Stimulated activated CD8-positive, alpha-beta memory T cell treated with anti-CD3 and anti-CD28 coated beads, Interleukin-4, amount 100 ng/mL, for 48 hours (primary cell): ENCODE results near the gene MAP3K4.

Experiments
- DNase-seq: peaks from one replicate; pipeline ENCODE4 v3.0.0-alpha.2; 2020

MAP3K4 gene, protein sequence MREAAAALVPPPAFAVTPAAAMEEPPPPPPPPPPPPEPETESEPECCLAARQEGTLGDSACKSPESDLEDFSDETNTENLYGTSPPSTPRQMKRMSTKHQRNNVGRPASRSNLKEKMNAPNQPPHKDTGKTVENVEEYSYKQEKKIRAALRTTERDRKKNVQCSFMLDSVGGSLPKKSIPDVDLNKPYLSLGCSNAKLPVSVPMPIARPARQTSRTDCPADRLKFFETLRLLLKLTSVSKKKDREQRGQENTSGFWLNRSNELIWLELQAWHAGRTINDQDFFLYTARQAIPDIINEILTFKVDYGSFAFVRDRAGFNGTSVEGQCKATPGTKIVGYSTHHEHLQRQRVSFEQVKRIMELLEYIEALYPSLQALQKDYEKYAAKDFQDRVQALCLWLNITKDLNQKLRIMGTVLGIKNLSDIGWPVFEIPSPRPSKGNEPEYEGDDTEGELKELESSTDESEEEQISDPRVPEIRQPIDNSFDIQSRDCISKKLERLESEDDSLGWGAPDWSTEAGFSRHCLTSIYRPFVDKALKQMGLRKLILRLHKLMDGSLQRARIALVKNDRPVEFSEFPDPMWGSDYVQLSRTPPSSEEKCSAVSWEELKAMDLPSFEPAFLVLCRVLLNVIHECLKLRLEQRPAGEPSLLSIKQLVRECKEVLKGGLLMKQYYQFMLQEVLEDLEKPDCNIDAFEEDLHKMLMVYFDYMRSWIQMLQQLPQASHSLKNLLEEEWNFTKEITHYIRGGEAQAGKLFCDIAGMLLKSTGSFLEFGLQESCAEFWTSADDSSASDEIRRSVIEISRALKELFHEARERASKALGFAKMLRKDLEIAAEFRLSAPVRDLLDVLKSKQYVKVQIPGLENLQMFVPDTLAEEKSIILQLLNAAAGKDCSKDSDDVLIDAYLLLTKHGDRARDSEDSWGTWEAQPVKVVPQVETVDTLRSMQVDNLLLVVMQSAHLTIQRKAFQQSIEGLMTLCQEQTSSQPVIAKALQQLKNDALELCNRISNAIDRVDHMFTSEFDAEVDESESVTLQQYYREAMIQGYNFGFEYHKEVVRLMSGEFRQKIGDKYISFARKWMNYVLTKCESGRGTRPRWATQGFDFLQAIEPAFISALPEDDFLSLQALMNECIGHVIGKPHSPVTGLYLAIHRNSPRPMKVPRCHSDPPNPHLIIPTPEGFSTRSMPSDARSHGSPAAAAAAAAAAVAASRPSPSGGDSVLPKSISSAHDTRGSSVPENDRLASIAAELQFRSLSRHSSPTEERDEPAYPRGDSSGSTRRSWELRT (N-terminal part only)

DNA sequence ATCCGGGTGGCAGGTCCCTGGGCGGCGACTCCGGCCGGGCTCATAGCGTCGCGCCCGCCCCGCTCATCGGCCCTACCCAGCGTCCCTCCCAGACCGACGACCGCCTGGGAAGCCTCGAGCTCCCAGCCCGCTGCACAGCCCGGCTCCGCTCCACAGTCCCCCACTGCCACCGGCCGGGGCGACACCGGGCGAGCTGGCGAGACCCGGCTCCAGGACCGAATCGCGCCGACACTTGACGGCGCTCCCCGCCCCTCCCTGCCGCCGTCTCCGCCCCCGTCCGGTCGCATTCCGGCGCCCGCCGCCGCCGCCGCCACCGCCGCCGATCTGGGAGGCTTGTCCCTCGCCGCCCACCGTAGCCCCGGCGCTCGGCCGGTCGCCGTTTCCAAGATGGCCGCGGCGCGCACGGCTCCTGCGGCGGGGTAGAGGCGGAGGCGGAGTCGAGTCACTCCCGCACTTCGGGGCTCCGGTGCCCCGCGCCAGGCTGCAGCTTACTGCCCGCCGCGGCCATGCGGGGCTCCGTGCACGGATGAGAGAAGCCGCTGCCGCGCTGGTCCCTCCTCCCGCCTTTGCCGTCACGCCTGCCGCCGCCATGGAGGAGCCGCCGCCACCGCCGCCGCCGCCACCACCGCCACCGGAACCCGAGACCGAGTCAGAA lies at the start of gene MAP3K4:
Gene MAP3K4, plus strand, starts transcription at position 364 of the 655 bp plus-strand sequence. Its CDS starts 163 bp downstream, at position 527.
- DNase-seq: peak; percentile 86

DNA sequence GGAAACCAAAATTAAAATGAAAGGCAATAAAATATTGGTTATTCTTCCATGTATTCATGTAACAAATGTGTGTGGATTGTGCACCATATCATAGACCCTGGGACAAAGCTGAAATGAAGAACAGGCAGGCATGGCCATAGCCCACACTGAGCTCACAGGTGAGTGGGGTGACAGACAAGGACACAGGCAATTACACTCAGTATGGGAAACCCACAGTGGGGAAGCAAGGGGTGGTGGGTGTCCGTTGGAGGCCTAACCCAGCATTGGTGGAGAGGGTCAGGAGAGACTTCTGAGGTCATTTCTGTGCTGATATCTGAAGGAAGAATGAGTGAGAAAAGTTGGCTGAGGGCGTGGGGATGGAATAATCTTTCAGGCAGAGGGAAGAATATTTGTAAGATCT lies 47.6 kb upstream of the MAP3K4 start:
- DNase-seq: no peak

DNA sequence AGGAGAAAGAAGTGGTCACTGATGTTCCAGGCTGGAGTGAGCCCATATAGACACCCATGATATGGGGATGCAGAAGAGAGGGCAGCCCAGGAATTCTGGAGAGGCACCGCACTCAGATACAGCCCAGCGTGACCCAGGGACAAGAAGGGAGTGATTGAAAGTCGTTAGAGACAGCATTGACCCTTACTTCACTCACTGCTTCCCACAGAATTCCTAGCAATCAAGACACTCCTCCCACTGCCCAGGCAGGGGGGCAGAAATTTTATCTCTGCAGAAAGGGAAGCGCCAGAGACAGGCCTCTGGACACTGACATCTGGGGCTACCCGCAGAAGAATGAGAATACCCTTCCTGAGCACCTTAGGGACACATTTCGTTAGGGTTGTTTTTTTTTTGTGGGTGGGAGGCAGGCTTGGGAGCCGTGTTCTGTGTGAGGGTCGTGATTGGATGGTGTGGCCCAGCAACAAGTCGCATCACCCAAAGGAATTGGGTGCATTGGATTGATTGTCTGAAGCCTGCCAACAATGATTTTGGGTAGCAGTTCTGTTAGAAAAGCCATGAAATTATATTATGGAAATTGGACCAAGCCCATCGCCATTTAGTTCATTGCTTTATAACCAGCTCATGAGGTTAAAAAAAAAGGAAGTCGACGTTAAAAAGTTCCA lies 45.9 kb upstream of the MAP3K4 start:
- DNase-seq: no peak

GRCh38 chr6:160949531-160949930 lies 42.0 kb upstream of the MAP3K4 start:
- no peak for DNase-seq

DNA sequence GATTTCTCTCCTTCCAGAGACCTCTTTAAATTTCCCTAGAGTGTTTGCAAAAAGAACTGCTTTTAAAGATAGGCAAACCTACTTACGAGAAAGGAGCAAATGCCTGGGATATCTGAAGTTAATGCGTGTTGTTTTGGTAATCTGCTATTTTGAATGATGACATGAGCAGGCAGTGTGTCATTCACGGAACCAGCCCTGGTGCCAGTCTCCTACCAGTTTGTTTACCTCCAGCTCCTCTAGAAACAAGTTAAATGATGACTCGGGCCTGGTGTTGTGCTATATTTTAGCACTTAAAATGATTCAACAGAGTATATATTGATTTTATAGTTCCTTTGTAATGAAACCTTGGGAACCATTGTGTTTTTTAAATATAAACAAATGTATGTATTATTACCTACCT lies 41.1 kb upstream of the MAP3K4 start:
- no peak for DNase-seq

- DNase-seq: no peak
Observed at GRCh38 chr6:160951187-160952030, 40.2 kb upstream of the MAP3K4 start.

DNA sequence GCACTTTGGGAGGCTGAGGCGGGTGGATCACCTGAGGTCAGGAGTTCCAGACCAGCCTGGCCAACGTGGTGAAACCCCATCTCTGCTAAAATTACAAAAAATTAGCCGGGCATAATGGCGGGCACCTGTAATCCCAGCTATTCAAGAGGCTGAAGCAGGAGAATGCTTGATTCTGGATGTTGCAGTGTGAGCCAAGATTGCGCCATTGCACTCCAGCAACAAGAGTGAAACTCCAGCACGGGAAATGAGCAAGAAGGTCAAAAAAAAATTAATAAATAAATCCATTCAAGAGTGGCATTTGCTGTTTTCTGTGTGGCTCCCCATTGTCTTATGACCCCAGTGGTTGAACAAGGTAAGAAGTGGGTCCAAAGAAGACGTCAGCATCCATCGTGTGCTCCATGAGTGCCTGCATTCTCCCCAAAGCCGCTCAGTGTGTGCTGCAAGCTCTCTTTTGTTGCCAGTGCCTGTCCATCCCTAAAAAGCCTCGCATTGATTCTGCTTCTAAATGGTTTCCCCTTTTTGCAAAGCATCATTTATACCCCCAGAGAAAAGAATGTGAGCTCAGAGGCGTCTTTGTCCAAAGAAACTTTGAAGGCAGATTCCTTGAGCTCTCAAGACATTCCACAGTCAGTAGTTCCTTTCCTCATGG lies 38.8 kb upstream of the MAP3K4 start:
- DNase-seq: no peak

DNA sequence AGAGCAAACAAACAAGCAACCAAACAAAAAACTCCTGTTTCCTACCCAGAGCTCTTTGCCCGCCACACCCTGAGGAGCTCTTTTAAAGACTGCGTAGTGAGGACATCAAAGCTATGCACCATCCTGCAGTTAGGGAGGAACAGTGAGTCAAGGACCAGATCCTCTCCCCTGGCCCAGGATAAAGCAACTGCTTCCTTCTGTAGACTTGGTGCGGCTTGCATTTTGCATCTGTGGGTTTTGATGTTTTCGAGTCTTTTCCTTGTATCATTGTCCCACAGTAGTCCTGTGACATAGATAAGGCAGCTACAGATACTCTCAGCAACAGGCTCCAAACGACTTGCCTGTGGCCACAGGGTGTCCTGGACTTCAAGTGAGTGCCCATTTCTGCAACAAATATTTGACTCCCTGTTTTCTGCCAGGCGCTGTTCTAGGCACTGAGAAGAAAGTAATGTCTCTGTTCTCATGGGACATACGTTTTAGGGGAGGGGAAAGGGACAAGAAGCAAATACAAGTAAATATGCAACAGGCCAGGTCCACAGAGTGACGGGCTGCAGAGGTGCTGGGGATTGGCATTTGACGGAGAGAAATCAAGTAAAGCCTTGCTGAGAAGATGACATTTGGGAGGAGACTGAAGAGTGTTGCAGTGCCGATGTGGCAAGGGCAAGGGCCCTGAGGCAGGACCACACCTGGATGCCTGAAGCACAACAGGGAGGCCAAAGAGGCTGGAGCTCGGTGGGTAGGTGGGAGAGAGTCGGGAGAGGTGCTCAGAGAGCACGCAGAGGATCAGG lies 35.9 kb upstream of the MAP3K4 start:
- DNase-seq: no peak

DNA sequence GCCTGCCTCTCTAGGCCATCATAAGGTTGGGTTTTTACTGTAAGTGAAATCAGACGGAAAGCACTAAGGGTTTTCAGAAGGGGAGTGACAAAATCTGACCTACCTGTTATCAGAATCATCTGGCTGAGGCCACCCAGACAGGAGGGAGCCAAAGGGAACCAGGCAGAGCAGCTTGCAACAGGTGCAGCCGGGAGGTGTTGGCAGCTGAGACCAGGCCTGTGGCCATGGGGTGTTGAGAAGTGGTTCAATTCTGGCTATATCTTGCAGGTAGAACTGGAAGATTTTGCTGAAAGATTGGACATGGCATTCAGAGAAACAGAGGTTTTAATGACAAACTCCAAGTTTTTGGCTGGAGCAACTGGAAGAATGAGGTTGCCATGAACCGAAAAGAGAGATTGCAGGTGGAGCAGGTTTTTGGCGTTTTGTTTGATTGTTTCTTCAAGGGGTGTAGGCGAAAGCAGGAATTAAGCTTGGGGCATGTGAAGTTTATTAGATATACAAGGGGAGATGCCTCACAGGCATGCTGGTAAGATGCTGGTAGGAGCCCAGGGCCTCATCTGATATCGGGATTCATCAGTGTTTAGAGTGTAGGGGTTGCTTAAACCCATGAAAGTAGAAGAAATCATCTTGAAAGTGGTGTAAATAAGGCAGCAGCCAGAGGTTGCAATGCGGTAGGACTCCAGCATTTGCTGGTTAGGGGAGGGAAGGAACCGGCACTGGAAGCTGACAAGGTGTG lies 35.1 kb upstream of the MAP3K4 start:
- no peak for DNase-seq

DNA sequence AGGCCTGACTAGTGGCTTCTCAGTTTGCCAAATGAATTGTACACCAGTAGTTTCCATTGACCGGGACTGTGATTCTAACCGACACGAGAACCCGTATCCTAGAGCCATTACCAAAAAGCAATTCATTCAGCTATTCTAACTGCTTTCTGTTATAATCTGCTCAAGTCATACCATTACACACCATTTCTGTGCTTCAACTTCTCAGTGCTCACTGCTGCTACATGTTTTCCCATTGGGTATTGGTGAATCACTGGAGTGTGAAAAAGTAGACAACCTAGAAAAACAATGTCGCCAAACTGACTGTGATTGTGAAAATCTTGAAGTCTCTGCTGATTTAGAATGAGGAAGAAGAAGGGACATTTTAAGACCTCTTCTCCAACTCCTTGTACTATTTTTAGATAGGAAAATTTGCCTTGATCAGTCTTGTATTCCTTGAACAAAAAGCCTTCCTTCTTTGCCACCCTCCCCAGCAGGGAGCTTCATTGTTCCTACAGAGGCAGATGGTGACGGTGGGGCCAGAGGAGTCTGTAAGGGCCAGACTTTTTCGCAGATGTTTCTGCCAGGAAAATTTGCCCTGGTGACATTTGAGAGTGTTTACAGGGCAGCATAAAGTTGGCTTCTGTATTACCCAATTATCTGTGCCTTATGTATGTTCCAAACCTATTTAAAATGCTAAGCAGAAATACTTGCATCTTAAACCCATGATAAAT lies 31.7 kb upstream of the MAP3K4 start:
- DNase-seq: no peak

DNA sequence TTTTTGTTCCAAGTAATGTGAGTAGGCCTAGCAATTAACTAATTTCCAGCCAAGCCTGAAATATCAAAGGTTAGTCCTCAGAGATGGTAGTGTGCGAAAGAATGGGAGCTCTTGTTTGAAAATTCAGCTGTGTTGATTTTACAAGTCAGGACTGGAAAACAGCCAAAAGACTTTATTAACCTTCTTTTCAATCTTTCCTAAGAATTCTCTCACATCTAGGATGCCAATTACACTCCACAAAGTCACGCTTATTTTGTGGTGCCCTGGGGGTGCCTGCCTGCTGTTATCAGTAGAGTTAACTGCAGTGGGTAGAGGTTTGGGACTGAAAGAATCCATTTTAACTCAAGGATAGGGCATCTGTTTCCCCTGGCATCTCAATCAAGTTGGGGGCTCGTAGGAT lies 30.7 kb upstream of the MAP3K4 start:
- DNase-seq: no peak

GRCh38 chr6:160962835-160963623 lies 28.5 kb upstream of the MAP3K4 start:
- no peak for DNase-seq

DNA sequence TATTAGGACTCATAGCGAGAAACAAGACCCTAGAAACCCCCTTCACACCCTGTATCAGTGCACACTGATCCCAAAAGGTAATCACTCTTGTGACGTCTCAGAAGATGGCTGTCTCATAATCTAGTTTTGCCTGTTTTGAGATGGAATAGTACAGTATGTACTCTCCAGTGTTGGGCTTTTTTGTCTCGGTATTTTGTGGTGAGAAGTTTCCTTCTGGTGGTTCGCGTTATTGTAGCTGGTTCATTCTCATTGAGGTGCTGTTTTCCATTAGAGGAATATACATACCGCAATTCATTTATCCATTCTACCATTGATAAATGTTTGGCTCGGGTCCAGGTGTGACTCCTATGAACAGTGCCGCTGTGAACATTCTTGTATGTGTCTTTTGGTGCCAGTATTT lies 27.9 kb upstream of the MAP3K4 start:
- no peak for DNase-seq

DNA sequence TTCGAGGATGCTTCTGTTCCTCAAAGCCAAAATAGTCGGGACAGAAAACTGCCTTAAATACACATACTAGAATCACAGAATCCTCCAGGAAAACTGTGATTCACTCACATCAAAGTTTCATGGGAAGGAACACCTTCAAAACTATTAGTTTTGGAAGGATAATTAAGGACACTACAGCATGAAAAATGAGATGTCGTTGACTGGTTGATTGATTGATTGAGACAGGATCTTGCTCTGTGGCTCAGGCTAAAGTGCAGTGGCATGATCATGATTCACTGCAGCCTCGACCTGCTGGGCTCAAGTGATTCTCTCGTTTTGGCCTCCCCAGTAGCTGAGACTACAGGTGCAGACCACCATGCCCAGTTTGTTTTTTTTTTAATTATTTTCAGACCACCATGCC lies 25.7 kb upstream of the MAP3K4 start:
- no peak for DNase-seq

DNA sequence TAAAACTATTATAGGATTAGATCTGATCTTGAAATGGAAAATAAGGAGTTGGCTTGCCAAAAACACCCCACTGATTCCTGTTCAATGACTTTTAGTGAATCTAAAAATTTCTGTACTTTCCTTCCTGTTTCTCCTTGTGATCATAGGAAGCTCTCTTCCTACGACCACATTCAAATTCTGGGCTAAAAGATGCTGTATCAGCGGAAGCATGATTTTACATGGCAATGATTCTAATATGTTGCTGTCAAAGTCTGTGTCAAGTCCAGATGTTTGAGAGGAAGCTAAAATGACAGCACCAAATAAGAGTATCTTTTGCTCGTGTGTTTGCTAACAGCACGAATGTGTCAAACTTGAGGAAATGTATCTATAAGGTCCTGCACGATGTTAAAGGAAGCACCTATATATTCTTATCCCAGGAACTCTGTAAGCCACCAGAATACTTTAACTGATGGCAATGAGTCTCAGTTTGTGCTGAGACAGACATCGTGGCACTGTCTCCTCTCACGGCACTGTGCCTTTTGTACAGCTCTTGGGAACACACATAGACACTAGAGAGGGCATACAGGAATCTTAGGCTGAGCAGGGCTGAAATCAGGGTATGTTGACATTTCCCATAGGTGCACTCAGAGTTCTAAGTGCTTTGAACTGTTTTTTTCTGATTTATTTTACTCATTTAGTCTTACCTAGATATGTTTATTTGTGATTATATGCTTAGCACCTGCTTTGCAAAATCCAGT lies 24.9 kb upstream of the MAP3K4 start:
- DNase-seq: no peak

GRCh38 chr6:160967351-160967750 lies 24.2 kb upstream of the MAP3K4 start:
- DNase-seq: no peak

GRCh38 chr6:160967833-160968232 lies 23.7 kb upstream of the MAP3K4 start:
- DNase-seq: no peak
